GM23338 (cell line): ENCODE results near the gene HERPUD1.

Source experiments
- CREB1 ChIP-seq: fragments of 250-450 bp; sonication (Bioruptor Pico); IDR thresholded peaks from 2 replicates; pipeline ENCODE4 v1.5.0; 2020; ENCODE audit warnings: low read depth, mild to moderate bottlenecking, moderate library complexity
- CTCF ChIP-seq, 2 experiments: fragments of 200-600 bp in 1 of 2; sonication (generic) in 1 of 2; conservative IDR thresholded peaks; 2 replicates each; pipeline versions ENCODE4 v1.5.1 to v1.6.1; 2016 to 2017; ENCODE audit warnings: antibody characterized with exemption in 2 of 2, low read depth in 2 of 2, mild to moderate bottlenecking in 2 of 2, moderate library complexity in 1 of 2
- EZH2 ChIP-seq: fragments of 200-600 bp; sonication (generic); IDR thresholded peaks from one replicate; pipeline ENCODE4 v1.8.0; 2017; ENCODE audit warnings: antibody characterized with exemption, mild to moderate bottlenecking, low read depth; ENCODE audit not compliant: unreplicated experiment
- EZH2phosphoT487 ChIP-seq: fragments of 200-600 bp; sonication (generic); IDR thresholded peaks from one replicate; pipeline ENCODE4 v1.8.1; 2018; ENCODE audit warnings: antibody characterized with exemption; ENCODE audit not compliant: unreplicated experiment
- NANOG ChIP-seq: IDR thresholded peaks from 2 replicates; pipeline ENCODE4 v1.6.1; 2016; ENCODE audit warnings: antibody characterized with exemption, borderline replicate concordance
- POLR2AphosphoS5 ChIP-seq: IDR thresholded peaks from 2 replicates; pipeline ENCODE4 v1.6.1; 2016; ENCODE audit warnings: antibody characterized with exemption, low read depth
- REST ChIP-seq: IDR thresholded peaks from one replicate; pipeline ENCODE4 v1.6.1; 2018; ENCODE audit warnings: antibody characterized with exemption; ENCODE audit not compliant: unreplicated experiment
- STAT1 ChIP-seq: IDR thresholded peaks from one replicate; pipeline ENCODE4 v1.6.1; 2016; ENCODE audit warnings: antibody characterized with exemption; ENCODE audit not compliant: unreplicated experiment
- ZNF331 ChIP-seq: fragments of 250-450 bp; sonication (Bioruptor Pico); IDR thresholded peaks from 2 replicates; pipeline ENCODE4 v1.5.0; 2020; ENCODE audit warnings: low read depth, mild to moderate bottlenecking, moderate library complexity

DNA sequence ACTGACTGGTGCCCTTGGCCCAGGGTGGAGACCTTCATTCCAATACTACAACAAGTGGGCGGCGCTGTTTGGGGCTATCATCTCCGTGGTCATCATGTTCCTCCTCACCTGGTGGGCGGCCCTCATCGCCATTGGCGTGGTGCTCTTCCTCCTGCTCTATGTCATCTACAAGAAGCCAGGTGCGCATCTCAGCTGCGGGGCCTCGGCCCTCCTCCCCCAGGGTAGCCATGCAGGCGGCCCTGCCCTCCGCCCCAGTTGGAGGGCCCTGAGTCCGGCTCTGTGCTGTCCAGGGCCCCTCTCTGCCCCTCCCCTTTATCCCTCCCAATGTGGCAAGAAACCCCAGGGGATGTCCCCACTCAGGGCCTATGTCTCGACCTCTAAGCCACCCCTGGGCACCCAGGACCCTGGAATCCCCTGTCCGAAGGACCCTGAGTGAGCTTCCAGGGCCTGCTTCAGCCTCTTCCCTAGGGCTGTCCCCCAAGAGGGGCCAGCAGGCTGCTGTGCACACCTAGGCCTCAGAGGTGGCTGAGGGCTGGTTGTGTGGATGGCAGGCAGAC, 47.8 kb upstream of the HERPUD1 start:
- TF ChIP-seq CTCF (conservative IDR thresholded peaks at IDR 0.05; ENCODE audit: low read depth in 2 of 2) = no peak
- TF ChIP-seq POLR2AphosphoS5 = no peak
- no peak for TF ChIP-seq EZH2phosphoT487
- no peak for TF ChIP-seq STAT1
- TF ChIP-seq EZH2 = no peak
- TF ChIP-seq REST = no peak
- no peak for TF ChIP-seq ZNF331 (CRISPR knock-in tag)
- no peak for TF ChIP-seq NANOG
- no peak for TF ChIP-seq CREB1 (CRISPR knock-in tag)
